ENCODE data around the gene EGFL8.

The EGFL8 gene

GRCh38 chr6:32168807-32169591 lies 4.6 kb downstream of the EGFL8 start:
- no peak for DNase-seq

GRCh38 chr6:32170294-32170693 lies 5.9 kb downstream of the EGFL8 start:
- no peak for DNase-seq

GRCh38 chr6:32171234-32171633 lies 6.8 kb downstream of the EGFL8 start:
- DNase-seq, result no peak

GRCh38 chr6:32173051-32173727 lies 8.8 kb downstream of the EGFL8 start:
- no peak for DNase-seq

GRCh38 chr6:32174416-32174815 lies 10.0 kb downstream of the EGFL8 start:
- no peak for DNase-seq

GRCh38 chr6:32175322-32175710 lies 10.9 kb downstream of the EGFL8 start:
- no peak for DNase-seq

GRCh38 chr6:32175711-32176475 lies 11.5 kb downstream of the EGFL8 start, which contains the start of gene AGPAT1:
AGPAT1 (minus strand) TSS chr6:32176084; CDS start chr6:32171496, 4,588 bp downstream.
- DNase-seq, result peak; percentile 96

- DNase-seq, result no peak
Measured at GRCh38 chr6:32176476-32177182, 12.2 kb downstream of the EGFL8 start.

GRCh38 chr6:32177183-32177787 lies 12.9 kb downstream of the EGFL8 start:
- DNase-seq, result peak; percentile 30

- peak; percentile 87 for DNase-seq
Measured at GRCh38 chr6:32177788-32178546, 13.6 kb downstream of the EGFL8 start, which contains the start of gene RNF5. RNF5 (plus strand) TSS chr6:32178405; CDS start chr6:32178512, 107 bp downstream.

- DNase-seq, result no peak
Measured at GRCh38 chr6:32178547-32179440, 14.4 kb downstream of the EGFL8 start.

GRCh38 chr6:32179766-32180405 lies 15.5 kb downstream of the EGFL8 start:
- DNase-seq, result no peak

GRCh38 chr6:32181148-32181702 lies 16.8 kb downstream of the EGFL8 start:
- DNase-seq, result no peak

GRCh38 chr6:32181915-32182529 lies 17.6 kb downstream of the EGFL8 start:
- DNase-seq, result no peak

- no peak for DNase-seq
Measured at GRCh38 chr6:32182555-32182981, 18.2 kb downstream of the EGFL8 start.

- DNase-seq, result no peak
Measured at GRCh38 chr6:32183030-32183429, 18.6 kb downstream of the EGFL8 start.

GRCh38 chr6:32183483-32184083 lies 19.2 kb downstream of the EGFL8 start:
- no peak for DNase-seq

- no peak for DNase-seq
Measured at GRCh38 chr6:32184084-32184640, 19.8 kb downstream of the EGFL8 start, which contains the start of gene AGER. AGER (minus strand) TSS chr6:32184253; CDS start chr6:32184222, 31 bp downstream.
